GM23338 (cell line): Measurements from ENCODE around the gene PCGF3. TPM values are rescaled to one million over a fixed set of nuclear protein-coding genes. Genes with fewer than 3 reads are reported as not detected.

Experiments used
- ATAC-seq: fragments of 200-7000 bp; cut with Tn5 transposase; 3 replicates; pipeline ENCODE4 v1.9.1; 2020
- DNase-seq: peaks from one replicate; pipeline ENCODE4 v3.0.0-alpha.2; 2015; ENCODE audit warnings: low spot score
- H2AFZ ChIP-seq: fragments of 200-600 bp; sonication (generic); 2 replicates; pipeline ENCODE4 v1.8.0; 2016; ENCODE audit warnings: antibody characterized with exemption, mild to moderate bottlenecking, moderate library complexity
- H3F3A ChIP-seq: fragments of 200-600 bp; sonication (generic); replicated peaks from 2 replicates; pipeline ENCODE4 v1.8.0; 2017; ENCODE audit warnings: antibody characterized with exemption, mixed run types, low read depth
- H3K27ac ChIP-seq: fragments of 200-600 bp; sonication (generic); 2 replicates; pipeline ENCODE4 v1.6.1; 2016; ENCODE audit warnings: low read depth
- H3K27me3 ChIP-seq: fragments of 200-600 bp; sonication (generic); 2 replicates; pipeline ENCODE4 v1.8.0; 2016; ENCODE audit warnings: mild to moderate bottlenecking, mixed run types, moderate library complexity; ENCODE audit not compliant: insufficient read depth
- H3K36me3 ChIP-seq: fragments of 200-600 bp; sonication (generic); 2 replicates; pipeline ENCODE4 v1.8.0; 2016; ENCODE audit warnings: mild to moderate bottlenecking; ENCODE audit not compliant: insufficient read depth
- H3K4me1 ChIP-seq: fragments of 200-600 bp; sonication (generic); 2 replicates; pipeline ENCODE4 v1.8.0; 2016; ENCODE audit warnings: mild to moderate bottlenecking, moderate library complexity; ENCODE audit not compliant: insufficient read depth
- H3K4me2 ChIP-seq: fragments of 200-600 bp; sonication (generic); 2 replicates; pipeline ENCODE4 v1.7.1; 2017; ENCODE audit warnings: mixed run types
- H3K4me3 ChIP-seq: fragments of 200-600 bp; sonication (generic); 2 replicates; pipeline ENCODE4 v1.6.1; 2016; ENCODE audit warnings: mixed run types
- H3K79me2 ChIP-seq: fragments of 200-600 bp; sonication (generic); replicated peaks from 2 replicates; pipeline ENCODE4 v1.8.0; 2017; ENCODE audit warnings: mild to moderate bottlenecking; ENCODE audit not compliant: insufficient read depth
- H3K9me2 ChIP-seq: fragments of 200-600 bp; sonication (generic); 2 replicates; pipeline ENCODE4 v1.8.0; 2017; ENCODE audit not compliant: insufficient read depth
- H4K20me1 ChIP-seq: fragments of 200-600 bp; sonication (generic); replicated peaks from 2 replicates; pipeline ENCODE4 v1.8.0; 2017; ENCODE audit warnings: mild to moderate bottlenecking; ENCODE audit not compliant: insufficient read depth
- H3K27ac Mint-ChIP-seq: 2 replicates; pipeline ENCODE4 v1.8.0; 2020; ENCODE audit warnings: inconsistent platforms, mild to moderate bottlenecking, moderate library complexity, mixed read lengths
- H3K27me3 Mint-ChIP-seq: 3 replicates; pipeline ENCODE4 v1.8.0; 2022; ENCODE audit warnings: low read depth, mild to moderate bottlenecking, moderate library complexity, mixed read lengths, inconsistent platforms; ENCODE audit not compliant: insufficient read depth, poor library complexity
- H3K36me3 Mint-ChIP-seq: 3 replicates; pipeline ENCODE4 v1.8.0; 2021; ENCODE audit warnings: low read depth, mild to moderate bottlenecking, inconsistent platforms, moderate library complexity, mixed read lengths
- H3K4me1 Mint-ChIP-seq: 3 replicates; pipeline ENCODE4 v1.8.0; 2020; ENCODE audit warnings: mild to moderate bottlenecking, inconsistent platforms, mixed read lengths
- H3K4me3 Mint-ChIP-seq: 3 replicates; pipeline ENCODE4 v1.8.0; 2021; ENCODE audit warnings: moderate library complexity, mild to moderate bottlenecking, inconsistent platforms, mixed read lengths
- H3K9me3 Mint-ChIP-seq: 3 replicates; pipeline ENCODE4 v1.8.0; 2020; ENCODE audit warnings: moderate library complexity, mild to moderate bottlenecking, inconsistent platforms, mixed read lengths
- CREB1 ChIP-seq: fragments of 250-450 bp; sonication (Bioruptor Pico); IDR thresholded peaks from 2 replicates; pipeline ENCODE4 v1.5.0; 2020; ENCODE audit warnings: low read depth, mild to moderate bottlenecking, moderate library complexity
- EZH2 ChIP-seq: fragments of 200-600 bp; sonication (generic); IDR thresholded peaks from one replicate; pipeline ENCODE4 v1.8.0; 2017; ENCODE audit warnings: antibody characterized with exemption, mild to moderate bottlenecking, low read depth; ENCODE audit not compliant: unreplicated experiment
- EZH2phosphoT487 ChIP-seq: fragments of 200-600 bp; sonication (generic); IDR thresholded peaks from one replicate; pipeline ENCODE4 v1.8.1; 2018; ENCODE audit warnings: antibody characterized with exemption; ENCODE audit not compliant: unreplicated experiment
- JUNB ChIP-seq: IDR thresholded peaks from one replicate; pipeline ENCODE4 v1.6.1; 2016; ENCODE audit warnings: antibody characterized with exemption; ENCODE audit not compliant: unreplicated experiment
- NANOG ChIP-seq: IDR thresholded peaks from 2 replicates; pipeline ENCODE4 v1.6.1; 2016; ENCODE audit warnings: antibody characterized with exemption, borderline replicate concordance
- POLR2AphosphoS5 ChIP-seq: IDR thresholded peaks from 2 replicates; pipeline ENCODE4 v1.6.1; 2016; ENCODE audit warnings: antibody characterized with exemption, low read depth
- REST ChIP-seq: IDR thresholded peaks from one replicate; pipeline ENCODE4 v1.6.1; 2018; ENCODE audit warnings: antibody characterized with exemption; ENCODE audit not compliant: unreplicated experiment
- STAT1 ChIP-seq: IDR thresholded peaks from one replicate; pipeline ENCODE4 v1.6.1; 2016; ENCODE audit warnings: antibody characterized with exemption; ENCODE audit not compliant: unreplicated experiment
- ZNF114 ChIP-seq: fragments of 250-450 bp; sonication (Bioruptor Pico); IDR thresholded peaks from 2 replicates; pipeline ENCODE4 v1.5.0; 2020; ENCODE audit warnings: mild to moderate bottlenecking, moderate library complexity
- ZNF331 ChIP-seq: fragments of 250-450 bp; sonication (Bioruptor Pico); IDR thresholded peaks from 2 replicates; pipeline ENCODE4 v1.5.0; 2020; ENCODE audit warnings: low read depth, mild to moderate bottlenecking, moderate library complexity
- polyA plus RNA-seq: library from polyadenylated mRNA; unstranded; fragments of >200 nt; fragmentation: Nextera tagmentation; extraction: Ambion mirVana; gene quantifications from 2 replicates; pipeline ENCODE4 v1.2.1, GENCODE V29; 2016
- total RNA-seq: library from RNA; depleted of rRNA; stranded (reverse); fragments of >200 nt; shearing (Covaris generic); gene quantifications from 2 replicates; pipeline ENCODE4 v1.2.3, GENCODE V29; 2014
- TF ChIP-seq, protein P1 (sequence below): IDR thresholded peaks from 2 replicates; pipeline ENCODE4 v1.6.1; 2016; ENCODE audit warnings: antibody characterized with exemption
- TF ChIP-seq, protein P2 (sequence below), 2 experiments: fragments of 200-600 bp in 1 of 2; sonication (generic) in 1 of 2; conservative IDR thresholded peaks; 2 replicates each; pipeline versions ENCODE4 v1.5.1 to v1.6.1; 2016 to 2017; ENCODE audit warnings: antibody characterized with exemption in 2 of 2, low read depth in 2 of 2, mild to moderate bottlenecking in 2 of 2, moderate library complexity in 1 of 2
- TF ChIP-seq, protein P3 (sequence below): fragments of 250-450 bp; sonication (Bioruptor Pico); IDR thresholded peaks from 2 replicates; pipeline ENCODE4 v1.5.0; 2020; ENCODE audit warnings: mild to moderate bottlenecking, moderate library complexity

Gene PCGF3
- total and polyA plus RNA-seq, 2 experiments from 2014 or later, result 33.1 to 49.0 TPM

DNA sequence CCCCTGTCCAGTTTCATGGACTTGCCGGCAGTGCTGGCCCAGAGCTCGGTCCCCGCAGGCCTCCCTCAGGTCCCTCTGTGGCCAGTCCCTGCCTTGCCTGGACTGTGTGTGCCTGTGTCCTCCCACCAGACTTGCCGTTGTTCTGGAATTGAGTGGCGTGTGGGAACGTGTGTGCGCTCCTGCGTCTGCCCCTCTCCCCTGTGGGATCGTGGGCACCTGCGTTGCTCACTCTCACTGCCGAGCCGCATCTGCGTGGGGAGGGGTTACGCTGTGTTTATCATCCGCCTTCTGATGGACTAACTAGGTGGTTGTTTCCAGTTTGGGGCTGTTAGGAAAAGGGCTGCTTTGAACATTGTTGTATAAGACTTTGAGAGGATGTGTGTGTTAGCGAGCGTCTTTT is 21.2 kb downstream of the PCGF3 start:
- no peak overlapping the region for H3K4me3 Mint-ChIP-seq
- ATAC-seq, result no peak

More for the DNA sequence above, 21.2 kb downstream of the PCGF3 start:
- peaks cover 6% of the 10 kb centered on the region; the same call in 1 of the 2 replicates for H3F3A ChIP-seq
- Mint-ChIP-seq H3K9me3 (no peaks in the 10 kb centered on the region), H3K4me1 (peaks cover 2% of the 10 kb centered on the region; the same call in 1 of the 3 replicates), H3K27ac (peak overlapping the region; percentile 17; the same call in 1 of the 2 replicates), H3K27me3 (peaks cover 14% of the 10 kb centered on the region), H3K36me3 (peaks cover 29% of the 10 kb centered on the region)
- H3K36me3 ChIP-seq, result no peaks in the 10 kb centered on the region
- H2AFZ ChIP-seq, result no peak overlapping the region
- peaks cover 66% of the 10 kb centered on the region for H3K79me2 ChIP-seq
- H3K9me2 ChIP-seq, result no peaks in the 10 kb centered on the region
- no peak overlapping the region for H3K27ac ChIP-seq
- H3K4me1 ChIP-seq, result no peaks in the 10 kb centered on the region
- TF ChIP-seq EZH2phosphoT487, result no peak
- no peak for TF ChIP-seq EZH2
- no peak for TF ChIP-seq REST
- TF ChIP-seq, protein P1, sequence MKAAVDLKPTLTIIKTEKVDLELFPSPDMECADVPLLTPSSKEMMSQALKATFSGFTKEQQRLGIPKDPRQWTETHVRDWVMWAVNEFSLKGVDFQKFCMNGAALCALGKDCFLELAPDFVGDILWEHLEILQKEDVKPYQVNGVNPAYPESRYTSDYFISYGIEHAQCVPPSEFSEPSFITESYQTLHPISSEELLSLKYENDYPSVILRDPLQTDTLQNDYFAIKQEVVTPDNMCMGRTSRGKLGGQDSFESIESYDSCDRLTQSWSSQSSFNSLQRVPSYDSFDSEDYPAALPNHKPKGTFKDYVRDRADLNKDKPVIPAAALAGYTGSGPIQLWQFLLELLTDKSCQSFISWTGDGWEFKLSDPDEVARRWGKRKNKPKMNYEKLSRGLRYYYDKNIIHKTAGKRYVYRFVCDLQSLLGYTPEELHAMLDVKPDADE, result no peak
- no peak for TF ChIP-seq POLR2AphosphoS5
- no peak for TF ChIP-seq CREB1 (CRISPR knock-in tag)
- TF ChIP-seq ZNF114 (CRISPR knock-in tag), result no peak
- no peak for TF ChIP-seq STAT1
- TF ChIP-seq JUNB, result no peak
- no peak for TF ChIP-seq ZNF331 (CRISPR knock-in tag)
- TF ChIP-seq, protein P2, sequence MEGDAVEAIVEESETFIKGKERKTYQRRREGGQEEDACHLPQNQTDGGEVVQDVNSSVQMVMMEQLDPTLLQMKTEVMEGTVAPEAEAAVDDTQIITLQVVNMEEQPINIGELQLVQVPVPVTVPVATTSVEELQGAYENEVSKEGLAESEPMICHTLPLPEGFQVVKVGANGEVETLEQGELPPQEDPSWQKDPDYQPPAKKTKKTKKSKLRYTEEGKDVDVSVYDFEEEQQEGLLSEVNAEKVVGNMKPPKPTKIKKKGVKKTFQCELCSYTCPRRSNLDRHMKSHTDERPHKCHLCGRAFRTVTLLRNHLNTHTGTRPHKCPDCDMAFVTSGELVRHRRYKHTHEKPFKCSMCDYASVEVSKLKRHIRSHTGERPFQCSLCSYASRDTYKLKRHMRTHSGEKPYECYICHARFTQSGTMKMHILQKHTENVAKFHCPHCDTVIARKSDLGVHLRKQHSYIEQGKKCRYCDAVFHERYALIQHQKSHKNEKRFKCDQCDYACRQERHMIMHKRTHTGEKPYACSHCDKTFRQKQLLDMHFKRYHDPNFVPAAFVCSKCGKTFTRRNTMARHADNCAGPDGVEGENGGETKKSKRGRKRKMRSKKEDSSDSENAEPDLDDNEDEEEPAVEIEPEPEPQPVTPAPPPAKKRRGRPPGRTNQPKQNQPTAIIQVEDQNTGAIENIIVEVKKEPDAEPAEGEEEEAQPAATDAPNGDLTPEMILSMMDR (conservative IDR thresholded peaks at IDR 0.05; ENCODE audit: low read depth in 2 of 2), result no peak
- no peak for TF ChIP-seq NANOG
- TF ChIP-seq, protein P3, sequence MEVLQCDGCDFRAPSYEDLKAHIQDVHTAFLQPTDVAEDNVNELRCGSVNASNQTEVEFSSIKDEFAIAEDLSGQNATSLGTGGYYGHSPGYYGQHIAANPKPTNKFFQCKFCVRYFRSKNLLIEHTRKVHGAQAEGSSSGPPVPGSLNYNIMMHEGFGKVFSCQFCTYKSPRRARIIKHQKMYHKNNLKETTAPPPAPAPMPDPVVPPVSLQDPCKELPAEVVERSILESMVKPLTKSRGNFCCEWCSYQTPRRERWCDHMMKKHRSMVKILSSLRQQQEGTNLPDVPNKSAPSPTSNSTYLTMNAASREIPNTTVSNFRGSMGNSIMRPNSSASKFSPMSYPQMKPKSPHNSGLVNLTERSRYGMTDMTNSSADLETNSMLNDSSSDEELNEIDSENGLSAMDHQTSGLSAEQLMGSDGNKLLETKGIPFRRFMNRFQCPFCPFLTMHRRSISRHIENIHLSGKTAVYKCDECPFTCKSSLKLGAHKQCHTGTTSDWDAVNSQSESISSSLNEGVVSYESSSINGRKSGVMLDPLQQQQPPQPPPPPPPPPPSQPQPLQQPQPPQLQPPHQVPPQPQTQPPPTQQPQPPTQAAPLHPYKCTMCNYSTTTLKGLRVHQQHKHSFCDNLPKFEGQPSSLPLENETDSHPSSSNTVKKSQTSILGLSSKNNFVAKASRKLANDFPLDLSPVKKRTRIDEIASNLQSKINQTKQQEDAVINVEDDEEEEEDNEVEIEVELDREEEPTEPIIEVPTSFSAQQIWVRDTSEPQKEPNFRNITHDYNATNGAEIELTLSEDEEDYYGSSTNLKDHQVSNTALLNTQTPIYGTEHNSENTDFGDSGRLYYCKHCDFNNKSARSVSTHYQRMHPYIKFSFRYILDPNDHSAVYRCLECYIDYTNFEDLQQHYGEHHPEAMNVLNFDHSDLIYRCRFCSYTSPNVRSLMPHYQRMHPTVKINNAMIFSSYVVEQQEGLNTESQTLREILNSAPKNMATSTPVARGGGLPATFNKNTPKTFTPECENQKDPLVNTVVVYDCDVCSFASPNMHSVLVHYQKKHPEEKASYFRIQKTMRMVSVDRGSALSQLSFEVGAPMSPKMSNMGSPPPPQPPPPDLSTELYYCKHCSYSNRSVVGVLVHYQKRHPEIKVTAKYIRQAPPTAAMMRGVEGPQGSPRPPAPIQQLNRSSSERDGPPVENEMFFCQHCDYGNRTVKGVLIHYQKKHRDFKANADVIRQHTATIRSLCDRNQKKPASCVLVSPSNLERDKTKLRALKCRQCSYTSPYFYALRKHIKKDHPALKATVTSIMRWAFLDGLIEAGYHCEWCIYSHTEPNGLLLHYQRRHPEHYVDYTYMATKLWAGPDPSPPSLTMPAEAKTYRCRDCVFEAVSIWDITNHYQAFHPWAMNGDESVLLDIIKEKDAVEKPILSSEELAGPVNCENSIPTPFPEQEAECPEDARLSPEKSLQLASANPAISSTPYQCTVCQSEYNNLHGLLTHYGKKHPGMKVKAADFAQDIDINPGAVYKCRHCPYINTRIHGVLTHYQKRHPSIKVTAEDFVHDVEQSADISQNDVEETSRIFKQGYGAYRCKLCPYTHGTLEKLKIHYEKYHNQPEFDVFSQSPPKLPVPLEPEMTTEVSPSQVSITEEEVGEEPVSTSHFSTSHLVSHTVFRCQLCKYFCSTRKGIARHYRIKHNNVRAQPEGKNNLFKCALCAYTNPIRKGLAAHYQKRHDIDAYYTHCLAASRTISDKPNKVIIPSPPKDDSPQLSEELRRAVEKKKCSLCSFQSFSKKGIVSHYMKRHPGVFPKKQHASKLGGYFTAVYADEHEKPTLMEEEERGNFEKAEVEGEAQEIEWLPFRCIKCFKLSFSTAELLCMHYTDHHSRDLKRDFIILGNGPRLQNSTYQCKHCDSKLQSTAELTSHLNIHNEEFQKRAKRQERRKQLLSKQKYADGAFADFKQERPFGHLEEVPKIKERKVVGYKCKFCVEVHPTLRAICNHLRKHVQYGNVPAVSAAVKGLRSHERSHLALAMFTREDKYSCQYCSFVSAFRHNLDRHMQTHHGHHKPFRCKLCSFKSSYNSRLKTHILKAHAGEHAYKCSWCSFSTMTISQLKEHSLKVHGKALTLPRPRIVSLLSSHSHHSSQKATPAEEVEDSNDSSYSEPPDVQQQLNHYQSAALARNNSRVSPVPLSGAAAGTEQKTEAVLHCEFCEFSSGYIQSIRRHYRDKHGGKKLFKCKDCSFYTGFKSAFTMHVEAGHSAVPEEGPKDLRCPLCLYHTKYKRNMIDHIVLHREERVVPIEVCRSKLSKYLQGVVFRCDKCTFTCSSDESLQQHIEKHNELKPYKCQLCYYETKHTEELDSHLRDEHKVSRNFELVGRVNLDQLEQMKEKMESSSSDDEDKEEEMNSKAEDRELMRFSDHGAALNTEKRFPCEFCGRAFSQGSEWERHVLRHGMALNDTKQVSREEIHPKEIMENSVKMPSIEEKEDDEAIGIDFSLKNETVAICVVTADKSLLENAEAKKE (CRISPR knock-in tag), result no peak
- DNase-seq, result no peak
- H3K4me3 ChIP-seq, result no peak overlapping the region
- H3K4me2 ChIP-seq, result no peak overlapping the region
- no peaks in the 10 kb centered on the region for H3K27me3 ChIP-seq
- H4K20me1 ChIP-seq, result peaks cover 16% of the 10 kb centered on the region
